H1 (cell line): Measurements from ENCODE around the gene DOCK11. TPM values are rescaled to one million over a fixed set of nuclear protein-coding genes. Genes with fewer than 3 reads are reported as not detected.

Experiments used
- CTCF ChIA-PET: fragments of 300-600 bp; sonication (Branson Sonifier 250); formaldehyde crosslinking; loops from one replicate; lab custom pipeline; 2021; ENCODE audit not compliant: partially characterized antibody; lab: Charles Lee
- POLR2A ChIA-PET: fragments of 300-600 bp; sonication (Branson Sonifier 250); formaldehyde crosslinking; loops from one replicate; lab custom pipeline; 2021; ENCODE audit warnings: inconsistent platforms; ENCODE audit not compliant: partially characterized antibody; lab: Charles Lee
- DNase-seq, 2 experiments: peaks; one replicate each; pipeline versions ENCODE4 v3.0.0 to v3.0.0-alpha.2; 2010 to 2022; ENCODE audit warnings: low spot score in 2 of 2, low read depth in 1 of 2, mixed read lengths in 1 of 2
- FAIRE-seq: peaks from 2 replicates; lab custom pipeline; 2011; peaks lifted over from hg19 to GRCh38; lab: Jason Lieb, UNC
- H2AFZ ChIP-seq: 2 replicates; pipeline ENCODE4 v1.8.1; 2012; ENCODE audit warnings: low read length, inconsistent platforms
- H2AK5ac ChIP-seq: 2 replicates; pipeline ENCODE4 v1.6.1; 2013; ENCODE audit warnings: low read depth, low read length
- H2BK120ac ChIP-seq: replicated peaks from 2 replicates; pipeline ENCODE3; 2013; ENCODE audit warnings: low read depth, low read length, inconsistent platforms
- H2BK12ac ChIP-seq: 2 replicates; pipeline ENCODE4 v1.6.1; 2013; ENCODE audit warnings: low read depth, low read length
- H2BK15ac ChIP-seq: 2 replicates; pipeline ENCODE4 v1.6.1; 2013; ENCODE audit warnings: low read length
- H2BK20ac ChIP-seq: 2 replicates; pipeline ENCODE4 v1.6.1; 2013; ENCODE audit warnings: low read length
- H2BK5ac ChIP-seq: 2 replicates; pipeline ENCODE4 v1.6.1; 2013; ENCODE audit warnings: low read depth, low read length
- H3K14ac ChIP-seq: 2 replicates; pipeline ENCODE4 v1.6.1; 2013; ENCODE audit warnings: inconsistent platforms; ENCODE audit not compliant: insufficient read length
- H3K18ac ChIP-seq: 2 replicates; pipeline ENCODE4 v1.6.1; 2013; ENCODE audit warnings: low read length; ENCODE audit errors: extremely low read depth
- H3K23ac ChIP-seq: 2 replicates; pipeline ENCODE4 v1.6.1; 2013; ENCODE audit warnings: inconsistent platforms; ENCODE audit not compliant: insufficient read length
- H3K23me2 ChIP-seq: 2 replicates; pipeline ENCODE4 v1.6.1; 2013; ENCODE audit warnings: low read depth, low read length
- H3K27ac ChIP-seq: 2 replicates; pipeline ENCODE4 v1.6.1; 2011; ENCODE audit warnings: low read depth, low read length, inconsistent platforms
- H3K27me3 ChIP-seq, 4 experiments: replicated peaks in 1 of 4; 1 replicate in 1 of 4; 2 replicates in 3 of 4; pipeline versions ENCODE4 v1.6.1 to v1.8.1; 2011 to 2013; ENCODE audit warnings: low read length in 3 of 4, mild to moderate bottlenecking in 3 of 4, inconsistent platforms in 2 of 4, mixed read lengths in 2 of 4, moderate library complexity in 1 of 4; ENCODE audit not compliant: control insufficient read depth in 3 of 4, insufficient read depth in 3 of 4; ENCODE audit errors: extremely low read depth in 1 of 4
- H3K36me3 ChIP-seq, 4 experiments: 2 replicates each; pipeline versions ENCODE4 v1.6.1 to v1.8.1; 2011 to 2013; ENCODE audit warnings: mild to moderate bottlenecking in 4 of 4, low read length in 3 of 4, moderate library complexity in 2 of 4, control low read depth in 1 of 4, inconsistent platforms in 1 of 4; ENCODE audit not compliant: insufficient read depth in 4 of 4, control insufficient read depth in 2 of 4
- H3K4ac ChIP-seq: replicated peaks from 2 replicates; pipeline ENCODE3; 2013; ENCODE audit warnings: low read length, low read depth, mixed read lengths, inconsistent platforms; ENCODE audit not compliant: insufficient read length
- H3K4me1 ChIP-seq, 4 experiments: replicated peaks in 1 of 4; 1 replicate in 1 of 4; 2 replicates in 3 of 4; pipeline versions ENCODE4 v1.6.1 to v1.8.1; 2011 to 2013; ENCODE audit warnings: low read length in 3 of 4, inconsistent platforms in 2 of 4, mixed read lengths in 1 of 4; ENCODE audit not compliant: insufficient read depth in 4 of 4, control insufficient read depth in 3 of 4
- H3K4me2 ChIP-seq, 2 experiments: 2 replicates each; pipeline versions ENCODE4 v1.6.1 to v1.8.1; 2011 to 2013; ENCODE audit warnings: low read depth in 2 of 2, low read length in 2 of 2, control low read depth in 1 of 2, inconsistent platforms in 1 of 2, mild to moderate bottlenecking in 1 of 2; ENCODE audit not compliant: insufficient read depth in 1 of 2
- H3K4me3 ChIP-seq, 4 experiments: fragments of 200-600, 300-600 bp in 1 of 4; sonication (generic), shearing (Covaris generic), sonication (Bioruptor Twin) in 1 of 4; 2 replicates each; pipeline versions ENCODE4 v1.5.1 to v1.8.1; 2011 to 2016; ENCODE audit warnings: low read length in 4 of 4, low read depth in 3 of 4, control low read depth in 2 of 4, inconsistent platforms in 2 of 4, mild to moderate bottlenecking in 2 of 4, mixed read lengths in 1 of 4, moderate library complexity in 1 of 4; ENCODE audit not compliant: insufficient read depth in 2 of 4; ENCODE audit errors: extremely low read depth in 1 of 4
- H3K56ac ChIP-seq: replicated peaks from 2 replicates; pipeline ENCODE3; 2013; ENCODE audit warnings: low read depth, mild to moderate bottlenecking, mixed read lengths, low read length, inconsistent platforms; ENCODE audit not compliant: insufficient read length
- H3K79me1 ChIP-seq: 2 replicates; pipeline ENCODE4 v1.6.1; 2013; ENCODE audit warnings: low read depth, low read length, control low read depth
- H3K79me2 ChIP-seq, 2 experiments: 2 replicates each; pipeline versions ENCODE4 v1.6.1 to v1.8.1; 2012 to 2013; ENCODE audit warnings: low read length in 2 of 2, mild to moderate bottlenecking in 2 of 2, inconsistent platforms in 1 of 2; ENCODE audit not compliant: insufficient read depth in 2 of 2, control insufficient read depth in 1 of 2
- H3K9ac ChIP-seq, 4 experiments: replicated peaks in 1 of 4; 1 replicate in 1 of 4; 2 replicates in 3 of 4; pipeline versions ENCODE4 v1.6.1 to v1.8.1; 2011 to 2013; ENCODE audit warnings: low read depth in 3 of 4, low read length in 3 of 4, control low read depth in 2 of 4, mild to moderate bottlenecking in 2 of 4, moderate library complexity in 2 of 4, inconsistent platforms in 1 of 4; ENCODE audit errors: extremely low read depth in 1 of 4
- H3K9me3 ChIP-seq, 2 experiments: 2 replicates each; pipeline versions ENCODE4 v1.6.1 to v1.8.1; 2012 to 2013; ENCODE audit warnings: mild to moderate bottlenecking in 2 of 2, moderate library complexity in 2 of 2, control low read depth in 1 of 2, inconsistent platforms in 1 of 2, low read depth in 1 of 2, low read length in 1 of 2, mixed read lengths in 1 of 2; ENCODE audit not compliant: insufficient read depth in 2 of 2
- H4K20me1 ChIP-seq, 2 experiments: replicated peaks in 1 of 2; 2 replicates each; pipeline versions ENCODE3 to v1.8.1; 2011 to 2013; ENCODE audit warnings: inconsistent platforms in 2 of 2, low read length in 2 of 2, mild to moderate bottlenecking in 1 of 2; ENCODE audit not compliant: insufficient read depth in 2 of 2, control insufficient read depth in 1 of 2
- H4K5ac ChIP-seq: 2 replicates; pipeline ENCODE4 v1.6.1; 2013; ENCODE audit warnings: low read length, low read depth, mixed read lengths, inconsistent platforms; ENCODE audit not compliant: insufficient read length
- H4K8ac ChIP-seq: 2 replicates; pipeline ENCODE4 v1.8.0; 2013; ENCODE audit warnings: mild to moderate bottlenecking, moderate library complexity, low read length, inconsistent platforms; ENCODE audit not compliant: insufficient read depth; ENCODE audit errors: extremely low read depth
- H4K91ac ChIP-seq: replicated peaks from 2 replicates; pipeline ENCODE3; 2013; ENCODE audit warnings: low read length, mixed read lengths, inconsistent platforms; ENCODE audit not compliant: insufficient read length
- BCL11A ChIP-seq, 2 experiments: IDR thresholded peaks; one replicate each; pipeline ENCODE4 v1.6.1; 2011; ENCODE audit warnings: low read depth in 2 of 2, low read length in 2 of 2, mild to moderate bottlenecking in 2 of 2
- CBX5 ChIP-seq: fragments of 300-800, 300-1000 bp; sonication (generic); IDR thresholded peaks from 2 replicates; pipeline ENCODE4 v1.7.1; 2016; ENCODE audit warnings: antibody characterized with exemption, low read length, low read depth
- CTCF ChIP-seq, 3 experiments: IDR thresholded peaks; 1 replicate in 2 of 3; 2 replicates in 1 of 3; pipeline versions ENCODE4 v1.5.1 to v1.6.1; 2011; ENCODE audit warnings: low read length in 3 of 3, mild to moderate bottlenecking in 3 of 3, inconsistent platforms in 2 of 3, low read depth in 1 of 3, moderate library complexity in 1 of 3; ENCODE audit not compliant: insufficient read depth in 1 of 3; ENCODE audit errors: control extremely low read depth in 1 of 3
- EZH2 ChIP-seq: fragments of 200-600 bp; sonication (generic); IDR thresholded peaks from 2 replicates; pipeline ENCODE4 v1.7.1; 2012; ENCODE audit warnings: low read depth, mild to moderate bottlenecking, moderate library complexity, low read length, inconsistent platforms; ENCODE audit not compliant: severe bottlenecking
- KDM4A ChIP-seq: IDR thresholded peaks from one replicate; pipeline ENCODE4 v1.7.1; 2012; ENCODE audit warnings: low read depth, mild to moderate bottlenecking, moderate library complexity, low read length, inconsistent platforms; ENCODE audit not compliant: severe bottlenecking
- KDM5A ChIP-seq: fragments of 200-600 bp; IDR thresholded peaks from 2 replicates; pipeline ENCODE4 v1.7.1; 2012; ENCODE audit warnings: mild to moderate bottlenecking, low read length, inconsistent platforms, mixed read lengths
- PHF8 ChIP-seq: fragments of 200-600 bp; sonication (generic); conservative IDR thresholded peaks from 2 replicates; pipeline ENCODE4 v1.7.1; 2012; ENCODE audit warnings: low read depth, mild to moderate bottlenecking, inconsistent platforms, low read length, moderate library complexity
- POLR2A ChIP-seq, 2 experiments: IDR thresholded peaks; 1 replicate in 1 of 2; 2 replicates in 1 of 2; pipeline ENCODE4 v1.6.1; 2011; ENCODE audit warnings: low read depth in 2 of 2, low read length in 2 of 2, mild to moderate bottlenecking in 2 of 2; ENCODE audit errors: control extremely low read depth in 1 of 2
- POU5F1 ChIP-seq: IDR thresholded peaks from 2 replicates; pipeline ENCODE4 v1.6.1; 2011; ENCODE audit warnings: low read depth, mild to moderate bottlenecking, low read length, moderate library complexity
- SP1 ChIP-seq: IDR thresholded peaks from 2 replicates; pipeline ENCODE4 v1.6.1; 2011; ENCODE audit warnings: low read depth, low read length
- TAF7 ChIP-seq: optimal IDR thresholded peaks from 2 replicates; pipeline ENCODE3; 2011; ENCODE audit warnings: low read depth, mild to moderate bottlenecking, inconsistent platforms, low read length, moderate library complexity, borderline replicate concordance
- WGBS, 2 experiments: shearing (Covaris generic) in 1 of 2; methylation state at CpG; one replicate each; pipeline versions ENCODE4 v1.1.6 to v1.1.7; 2013 to 2015; ENCODE audit warnings: low lambda C conversion rate in 2 of 2, mixed read lengths in 2 of 2, inconsistent platforms in 1 of 2, low coverage in 1 of 2, missing lambda C conversion rate in 1 of 2; ENCODE audit not compliant: insufficient replicate concordance in 2 of 2, insufficient coverage in 1 of 2, insufficient read length in 1 of 2; ENCODE audit errors: extremely low coverage in 1 of 2, missing lambda C conversion rate in 1 of 2; 5-methylcytosine and 5-hydroxymethylcytosine counted together
- polyA plus RNA-seq, 7 experiments: library from polyadenylated mRNA; depleted of rRNA in 3 of 7; stranded (reverse) in 5 of 7; unstranded in 2 of 7; fragments of >200 nt in 5 of 7; fragments of 200-250 nt in 2 of 7; gene quantifications; 1 replicate in 5 of 7; 2 replicates in 1 of 7; 4 replicates in 1 of 7; pipeline versions ENCODE4 v1.2.1 to v1.2.3, GENCODE V29; 2011 to 2013; ENCODE audit warnings: missing spikeins in 2 of 7, mixed read lengths in 2 of 7
- total RNA-seq: library from RNA; stranded (reverse); fragmentation: NEBNext Ultra II Directional; extraction: Animal tissue kit (Norgen Biotek cat#: 25700); gene quantifications from 2 replicates; pipeline ENCODE4 v1.2.1, GENCODE V29; 2021

The DOCK11 gene
- total and polyA plus RNA-seq, 2 of the 8 experiments (the other 6 are each of a cell fraction or from before 2014, with no cell fraction given) = 4.9 to 12.0 TPM

- no peak overlapping the region for H3K18ac ChIP-seq
- H3K79me1 ChIP-seq = no peaks in the 10 kb centered on the region
- H2BK20ac ChIP-seq = no peak overlapping the region
- H4K8ac ChIP-seq = no peak overlapping the region
- no peaks in the 10 kb centered on the region for H3K9me3 ChIP-seq
- H4K91ac ChIP-seq = no peak overlapping the region
- no peak overlapping the region for H2BK120ac ChIP-seq
- no peaks in the 10 kb centered on the region for H3K79me2 ChIP-seq
- no peak overlapping the region for H3K27ac ChIP-seq
- H3K9ac ChIP-seq = no peak overlapping the region
- no peak overlapping the region for H2BK5ac ChIP-seq
- CTCF ChIA-PET = interaction anchor here (0.6 kb wide), 1 partner anchor 14 kb away, joined by 4 read pairs; no protein-coding TSS in a partner anchor
- WGBS, 2 experiments = 93% methylated on average over 9 of the region's 9 CpGs; no CpG with 5 or more reads in 1 of the 2 experiments
- no peak overlapping the region for H3K56ac ChIP-seq
- no peak overlapping the region for H3K4me2 ChIP-seq
- H2BK15ac ChIP-seq = no peak overlapping the region
- FAIRE-seq (no peak), DNase-seq (no peak)
- H4K20me1 ChIP-seq = no peaks in the 10 kb centered on the region
- no peak overlapping the region for H3K4ac ChIP-seq
- H3K14ac ChIP-seq = no peak overlapping the region
- H3K23me2 ChIP-seq = no peaks in the 10 kb centered on the region
- no peaks in the 10 kb centered on the region for H3K27me3 ChIP-seq
- no peaks in the 10 kb centered on the region for H3K4me1 ChIP-seq
- no peaks in the 10 kb centered on the region for H3K36me3 ChIP-seq
- no peak overlapping the region for H3K23ac ChIP-seq
- no peak overlapping the region for H2AK5ac ChIP-seq
- H3K4me3 ChIP-seq = no peak overlapping the region
- no peak overlapping the region for H4K5ac ChIP-seq
- POLR2A ChIA-PET = no interaction called here
- no peak overlapping the region for H2AFZ ChIP-seq
- H2BK12ac ChIP-seq = no peak overlapping the region
- TF ChIP-seq SP1 (no peak), EZH2 (no peak), KDM5A (no peak), TAF7 (no peak), POU5F1 (no peak), BCL11A (IDR thresholded peaks at IDR 0.05; ENCODE audit: low read depth in 2 of 2, low read length in 2 of 2) (no peak), KDM4A (no peak), CBX5 (no peak), POLR2A (IDR thresholded peaks at IDR 0.05; ENCODE audit: control extremely low read depth in 1 of 2, low read depth in 2 of 2, low read length in 2 of 2) (no peak), PHF8 (no peak), CTCF (IDR thresholded peaks at IDR 0.05; ENCODE audit: control extremely low read depth in 1 of 3, insufficient read depth in 1 of 3, low read depth in 1 of 3, low read length in 3 of 3) (no peak)
These were observed 11.3 kb upstream of the DOCK11 start for GRCh38 chrX:118484216-118484903.
